ENCODE data around the gene DTNB.
A peak's percentile ranks its signal among the peaks of the same experiment; 100 is the strongest.

DTNB gene

GRCh38 chr2:25373269-25373981, 300.0 kb downstream of the DTNB start:
- DNase-seq (ENCODE audit: low read depth in 1 of 2, low spot score in 1 of 2), result no peak

- DNase-seq (ENCODE audit: low read depth in 1 of 2, low spot score in 1 of 2), result no peak
Measured at GRCh38 chr2:25372405-25373268, 300.7 kb downstream of the DTNB start.

- no peak for DNase-seq (ENCODE audit: low read depth in 1 of 2, low spot score in 1 of 2)
Measured at GRCh38 chr2:25371253-25372241, 301.8 kb downstream of the DTNB start.

GRCh38 chr2:25369876-25370275, 303.5 kb downstream of the DTNB start:
- DNase-seq (ENCODE audit: low read depth in 1 of 2, low spot score in 1 of 2), result no peak

GRCh38 chr2:25369439-25369838, 303.9 kb downstream of the DTNB start:
- DNase-seq (ENCODE audit: low read depth in 1 of 2, low spot score in 1 of 2), result no peak

- no peak for DNase-seq (ENCODE audit: low read depth in 1 of 2, low spot score in 1 of 2)
Measured at GRCh38 chr2:25368660-25369059, 304.7 kb downstream of the DTNB start.

GRCh38 chr2:25367296-25367695, 306.1 kb downstream of the DTNB start:
- no peak for DNase-seq (ENCODE audit: low read depth in 1 of 2, low spot score in 1 of 2)

- no peak for DNase-seq (ENCODE audit: low read depth in 1 of 2, low spot score in 1 of 2)
Measured at GRCh38 chr2:25366629-25367028, 306.7 kb downstream of the DTNB start.

- no peak for DNase-seq (ENCODE audit: low read depth in 1 of 2, low spot score in 1 of 2)
Measured at GRCh38 chr2:25365241-25365640, 308.1 kb downstream of the DTNB start.

GRCh38 chr2:25363733-25364132, 309.6 kb downstream of the DTNB start:
- DNase-seq (ENCODE audit: low read depth in 1 of 2, low spot score in 1 of 2), result no peak

- DNase-seq (ENCODE audit: low read depth in 1 of 2, low spot score in 1 of 2), result peak in 1 of 2 donors; percentile 55
Measured at GRCh38 chr2:25362434-25363145, 310.8 kb downstream of the DTNB start.

GRCh38 chr2:25362049-25362433, 311.3 kb downstream of the DTNB start:
- peak; percentile 93 to 97 for DNase-seq (ENCODE audit: low read depth in 1 of 2, low spot score in 1 of 2)

GRCh38 chr2:25361261-25362048, 311.9 kb downstream of the DTNB start:
- DNase-seq (ENCODE audit: low read depth in 1 of 2, low spot score in 1 of 2), result no peak

- no peak for DNase-seq (ENCODE audit: low read depth in 1 of 2, low spot score in 1 of 2)
Measured at GRCh38 chr2:25358836-25359235, 314.5 kb downstream of the DTNB start.

GRCh38 chr2:25358249-25358815, 315.0 kb downstream of the DTNB start:
- DNase-seq (ENCODE audit: low read depth in 1 of 2, low spot score in 1 of 2), result no peak

GRCh38 chr2:25356088-25356487, 317.3 kb downstream of the DTNB start:
- DNase-seq (ENCODE audit: low read depth in 1 of 2, low spot score in 1 of 2), result no peak

GRCh38 chr2:25355270-25355669, 318.1 kb downstream of the DTNB start:
- no peak for DNase-seq (ENCODE audit: low read depth in 1 of 2, low spot score in 1 of 2)

- DNase-seq (ENCODE audit: low read depth in 1 of 2, low spot score in 1 of 2), result no peak
Measured at GRCh38 chr2:25354116-25354515, 319.3 kb downstream of the DTNB start.

- no peak for DNase-seq (ENCODE audit: low read depth in 1 of 2, low spot score in 1 of 2)
Measured at GRCh38 chr2:25349397-25349796, 324.0 kb downstream of the DTNB start.
